ENCODE data around the gene ANKRD28.
A peak's percentile ranks its signal among the peaks of the same experiment; 100 is the strongest.
"Not testable (repeated sequence)": the region's sequence is repeated elsewhere in the genome, so short reads cannot be mapped to it uniquely, and the experiment has no call there.

Gene ANKRD28

GRCh38 chr3:15797642-15798303 is at the start of gene ANKRD28:
ANKRD28 (minus strand) TSS chr3:15797979; CDS start chr3:15796521, 1,458 bp downstream.
- DNase-seq, result peak; percentile 92

DNA sequence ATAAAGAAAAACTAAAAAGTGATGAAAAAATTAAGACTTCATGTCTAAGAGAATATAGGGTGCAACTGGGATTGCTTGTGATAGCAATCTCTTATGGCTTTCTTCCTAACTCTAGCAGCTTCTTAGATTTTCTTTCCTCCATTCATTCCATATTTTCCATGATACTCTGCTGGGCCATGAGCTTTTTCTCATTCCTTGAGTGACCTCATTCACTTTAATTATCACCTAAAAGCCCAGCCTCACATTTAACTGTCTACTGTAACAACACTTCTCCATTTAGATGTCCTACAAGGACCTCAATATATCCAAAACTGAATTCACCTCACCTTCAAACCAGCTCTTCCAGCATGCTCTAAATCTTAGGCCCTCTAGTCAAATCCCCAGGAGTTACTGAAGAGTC is 49.5 kb upstream of the ANKRD28 start:
- DNase-seq, result no peak

- DNase-seq, result no peak
Measured at GRCh38 chr3:15846606-15847005, 48.8 kb upstream of the ANKRD28 start.

DNA sequence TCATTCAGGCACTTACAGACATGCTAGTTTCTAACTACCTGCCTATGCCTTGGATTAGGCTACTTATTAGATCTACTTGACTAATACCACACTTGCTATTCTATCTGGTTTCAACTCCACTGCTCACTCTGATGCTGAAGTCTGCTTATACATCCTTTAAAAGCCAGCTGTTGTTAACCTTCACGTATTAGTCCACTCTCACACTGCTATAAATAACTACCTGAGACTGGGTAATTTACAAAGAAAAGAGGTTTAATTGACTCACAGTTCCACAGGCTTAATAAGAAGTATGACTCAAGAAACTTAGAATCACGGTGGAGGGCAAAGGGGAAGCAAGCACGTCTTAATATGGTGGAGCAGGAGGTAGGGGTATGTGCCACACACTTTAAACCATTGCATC is 47.7 kb upstream of the ANKRD28 start:
- DNase-seq, result no peak

DNA sequence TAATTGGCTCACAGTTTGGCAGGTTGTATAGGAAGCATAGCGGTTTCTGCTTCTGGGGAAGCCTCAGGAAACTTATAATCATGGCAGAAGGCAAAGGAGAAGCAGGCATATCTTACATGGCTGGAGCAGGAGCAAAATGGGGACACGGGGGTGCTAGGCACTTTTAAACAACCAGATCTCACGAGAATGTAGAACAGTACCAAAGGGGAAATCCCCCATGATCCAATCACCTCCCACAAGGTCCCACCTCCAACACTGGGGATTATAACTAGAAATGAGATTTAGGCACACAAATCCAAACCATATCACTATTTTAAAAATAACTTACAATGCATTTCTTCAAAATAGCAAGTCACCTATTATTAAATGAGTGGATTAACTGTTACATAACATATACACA is 47.1 kb upstream of the ANKRD28 start:
- DNase-seq, result no peak

DNA sequence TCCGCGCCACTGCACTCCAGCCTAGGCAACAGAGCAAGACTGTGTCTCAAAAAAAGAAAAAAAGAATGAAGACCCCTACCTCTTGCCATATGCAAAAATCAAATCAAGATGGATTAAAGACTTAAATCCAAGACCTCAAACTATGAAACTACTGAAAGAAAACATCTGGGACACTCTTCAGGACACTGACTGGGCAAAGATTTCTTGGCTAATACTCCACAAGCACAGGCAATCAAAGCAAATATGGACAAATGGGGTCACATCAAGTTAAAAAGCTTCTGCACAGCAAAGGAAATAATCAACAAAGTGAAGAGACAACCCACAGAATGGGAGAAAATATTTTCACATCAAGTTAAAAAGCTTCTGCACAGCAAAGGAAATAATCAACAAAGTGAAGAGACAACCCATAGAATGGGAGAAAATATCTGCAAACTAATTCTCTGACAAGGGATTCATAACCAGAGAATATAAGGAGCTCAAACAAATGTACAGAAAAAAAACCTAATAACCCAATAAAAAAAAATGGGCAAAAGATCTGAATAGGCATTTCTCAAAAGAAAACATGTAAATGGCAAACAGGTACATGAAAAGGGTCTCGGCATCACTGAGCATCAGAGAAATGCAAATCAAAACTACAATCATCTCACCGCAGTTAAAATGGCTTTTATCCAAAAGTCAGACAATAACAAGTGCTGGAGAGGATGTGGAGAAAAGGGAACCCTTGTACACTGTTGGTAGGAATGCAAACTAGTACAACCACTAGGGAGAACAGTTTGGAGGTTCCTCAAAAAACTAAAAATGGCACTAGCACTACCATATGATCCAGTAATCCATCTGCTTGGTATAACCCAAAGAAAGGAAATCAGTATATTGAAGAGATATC is 43.6 kb upstream of the ANKRD28 start:
- DNase-seq, result not testable (repeated sequence)

DNA sequence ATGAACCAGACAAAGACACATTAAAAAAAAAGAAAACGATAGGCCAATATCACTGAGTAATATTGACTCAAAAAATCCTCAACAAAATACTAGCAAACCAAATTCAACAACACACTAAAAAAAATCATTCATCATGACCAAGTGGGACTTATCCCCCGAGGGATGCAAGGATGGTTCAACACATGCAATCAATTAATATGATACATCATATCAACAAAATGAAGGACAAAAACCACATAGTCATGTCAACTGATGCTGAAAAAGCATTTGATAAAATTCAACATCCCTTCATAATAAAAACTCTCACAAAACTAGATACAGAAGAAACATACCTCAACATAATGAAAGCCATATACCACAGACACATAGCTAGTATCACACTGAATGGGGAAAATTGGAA is 41.8 kb upstream of the ANKRD28 start:
- DNase-seq, result no peak

DNA sequence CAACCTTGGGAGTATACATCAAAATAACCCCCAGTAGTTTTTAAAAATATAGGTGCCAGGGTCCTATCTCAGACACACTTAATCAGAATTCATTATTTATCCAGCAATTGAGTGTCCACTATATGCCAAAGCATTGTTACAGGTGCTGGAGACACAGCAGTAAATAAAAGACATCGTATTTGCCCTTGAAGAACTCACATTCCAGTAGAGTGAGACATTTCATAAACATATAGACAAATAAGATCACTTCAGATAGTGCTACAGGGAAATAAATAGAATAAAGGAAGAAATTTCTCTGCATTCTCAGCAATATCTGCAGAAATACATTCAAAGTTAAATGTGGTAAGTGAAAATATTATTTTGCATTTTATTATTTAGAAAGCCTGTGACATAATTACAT is 34.1 kb upstream of the ANKRD28 start:
- DNase-seq, result no peak

DNA sequence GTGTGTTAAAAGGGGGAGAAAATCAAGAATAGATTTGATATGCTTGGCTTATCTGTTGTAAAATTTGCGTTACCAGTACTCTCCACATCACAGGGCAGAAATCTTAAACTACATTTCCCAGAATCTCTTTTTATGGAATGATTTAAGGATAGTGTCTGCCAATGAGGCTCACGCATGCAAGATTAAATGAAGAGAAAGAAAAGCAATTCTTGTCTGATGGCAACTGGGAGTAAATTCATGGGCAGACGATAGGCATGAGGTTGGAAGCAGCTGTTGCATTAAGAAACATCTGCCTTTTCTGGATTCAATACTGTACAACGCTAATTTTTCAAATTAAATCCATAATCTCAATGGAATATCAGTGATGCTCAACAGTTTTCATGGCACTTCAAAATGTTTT is 27.2 kb upstream of the ANKRD28 start:
- no peak for DNase-seq

GRCh38 chr3:15823092-15823491 is 25.3 kb upstream of the ANKRD28 start:
- no peak for DNase-seq

- no peak for DNase-seq
Measured at GRCh38 chr3:15822281-15822680, 24.5 kb upstream of the ANKRD28 start.

DNA sequence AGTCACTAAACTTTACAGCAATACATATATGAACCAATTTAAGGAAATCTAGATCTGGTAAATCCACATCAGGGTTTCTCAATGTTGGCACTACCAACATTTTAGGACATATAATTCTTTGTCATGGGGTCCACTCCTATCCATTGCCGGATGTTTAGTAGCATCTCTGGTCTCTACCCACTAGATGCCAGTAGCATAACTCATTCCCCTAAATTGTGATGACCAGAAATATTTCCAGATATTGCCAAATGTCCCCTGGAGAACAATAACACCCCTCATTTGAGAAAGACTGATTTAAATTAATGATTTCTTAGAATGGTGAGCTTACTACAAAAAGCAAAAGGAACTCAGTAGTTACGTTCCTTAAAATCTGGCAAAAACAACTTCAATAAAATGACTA is 23.1 kb upstream of the ANKRD28 start:
- DNase-seq, result no peak

DNA sequence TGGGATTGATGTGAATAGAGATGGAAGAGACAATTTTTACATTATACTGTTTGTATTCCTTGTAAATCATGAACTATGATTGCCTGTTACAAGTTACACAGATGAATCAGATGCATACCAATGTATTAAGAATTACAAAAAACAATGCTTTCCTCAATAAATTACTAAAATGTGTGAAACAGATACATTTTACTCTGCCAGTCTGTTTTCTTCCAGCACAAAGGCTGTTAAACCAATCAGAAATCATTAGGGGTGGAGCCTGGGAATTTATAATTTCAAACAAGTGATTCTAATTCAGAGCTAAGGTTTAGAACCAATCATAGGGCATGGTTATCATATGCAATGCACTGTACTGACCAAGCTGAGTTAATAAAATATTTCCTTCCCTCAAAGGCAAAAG is 21.8 kb upstream of the ANKRD28 start:
- DNase-seq, result no peak

GRCh38 chr3:15819043-15819442 is 21.3 kb upstream of the ANKRD28 start:
- no peak for DNase-seq

GRCh38 chr3:15815696-15816095 is 17.9 kb upstream of the ANKRD28 start:
- peak; percentile 85 for DNase-seq

DNA sequence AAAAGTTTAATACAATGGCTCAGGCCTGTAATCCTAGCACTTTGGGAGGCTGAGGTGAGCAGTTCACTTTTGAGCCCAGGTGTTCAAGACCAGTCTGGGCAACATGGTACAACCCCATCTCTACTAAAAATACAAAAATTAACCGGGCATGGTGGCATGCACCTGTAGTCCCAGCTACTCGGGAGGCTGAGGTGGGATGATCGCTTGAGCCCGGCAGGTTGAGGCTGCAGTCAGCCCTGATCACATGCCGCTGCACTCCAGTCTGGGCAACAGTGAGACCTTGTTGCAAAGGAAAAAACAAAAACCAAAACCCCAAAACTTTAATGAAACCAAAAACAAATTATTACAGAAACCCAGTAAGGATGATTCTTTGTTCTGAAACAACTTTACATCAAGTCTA is 15.3 kb upstream of the ANKRD28 start:
- DNase-seq, result not testable (repeated sequence)

DNA sequence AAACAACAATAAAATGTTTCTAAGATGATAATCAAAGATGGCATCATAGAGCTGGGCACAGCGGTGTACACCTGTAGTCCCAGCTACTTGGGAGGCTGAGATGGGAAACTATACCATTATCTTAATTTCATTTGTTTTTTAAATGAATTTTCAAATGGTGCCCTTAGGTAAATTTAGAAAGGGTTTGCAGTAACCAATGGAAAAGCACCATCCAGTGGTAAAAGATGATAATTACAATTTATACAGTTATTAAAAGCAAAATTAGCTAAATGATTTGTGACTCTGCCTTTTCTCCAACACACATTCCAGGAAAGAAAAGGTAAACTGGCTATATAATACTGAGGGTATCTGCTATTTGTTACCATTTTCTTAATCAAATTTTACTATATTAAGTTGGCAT is 14.4 kb upstream of the ANKRD28 start:
- peak; percentile 77 for DNase-seq

DNA sequence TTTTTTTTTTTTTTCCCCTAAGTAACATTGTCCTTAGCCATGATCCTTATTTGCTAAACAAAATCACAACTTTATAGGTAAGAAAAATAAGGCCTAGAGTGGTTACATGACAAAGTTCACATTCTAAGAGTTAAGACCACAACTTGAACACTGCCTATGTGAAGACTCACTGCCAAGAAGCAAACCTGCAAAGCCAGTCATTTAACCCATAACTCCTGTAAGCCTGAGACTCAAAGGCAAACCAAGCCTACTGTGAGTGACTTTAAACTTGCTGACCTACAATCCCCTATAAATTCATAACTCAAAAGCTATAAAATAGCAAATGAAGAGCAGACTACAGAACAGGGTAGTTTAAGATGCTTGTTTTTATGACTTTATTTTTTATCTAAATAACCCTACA is 12.9 kb upstream of the ANKRD28 start:
- DNase-seq, result no peak

- no peak for DNase-seq
Measured at GRCh38 chr3:15809313-15809712, 11.5 kb upstream of the ANKRD28 start.

- DNase-seq, result no peak
Measured at GRCh38 chr3:15808679-15809310, 11.0 kb upstream of the ANKRD28 start.

GRCh38 chr3:15805756-15806266 is 8.0 kb upstream of the ANKRD28 start:
- DNase-seq, result peak; percentile 80

DNA sequence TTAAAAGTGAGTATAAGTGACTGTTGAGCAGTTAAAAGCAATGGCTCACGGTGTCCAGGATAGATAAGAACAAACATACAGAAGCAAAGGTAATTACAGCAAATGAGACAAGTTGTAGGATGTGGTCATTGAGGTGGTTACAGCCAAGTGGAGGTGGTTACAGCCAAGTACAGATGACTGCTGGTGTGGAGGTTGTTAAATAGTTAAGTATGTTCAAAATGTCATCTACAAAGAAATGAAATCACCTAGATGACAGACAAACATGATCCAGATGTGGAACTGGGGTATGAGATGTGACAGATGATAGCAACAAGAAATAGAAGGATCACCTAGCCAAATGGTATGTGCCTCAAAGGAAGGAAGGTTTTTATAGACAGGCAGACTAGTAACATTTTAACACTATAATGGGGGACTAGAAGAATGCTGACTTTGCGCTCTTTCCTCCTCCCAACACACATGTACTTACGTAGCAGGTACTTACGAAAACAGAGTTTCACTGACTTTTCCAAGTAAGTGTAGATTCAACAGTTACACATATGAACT is 6.8 kb upstream of the ANKRD28 start:
- DNase-seq, result peak; percentile 72

DNA sequence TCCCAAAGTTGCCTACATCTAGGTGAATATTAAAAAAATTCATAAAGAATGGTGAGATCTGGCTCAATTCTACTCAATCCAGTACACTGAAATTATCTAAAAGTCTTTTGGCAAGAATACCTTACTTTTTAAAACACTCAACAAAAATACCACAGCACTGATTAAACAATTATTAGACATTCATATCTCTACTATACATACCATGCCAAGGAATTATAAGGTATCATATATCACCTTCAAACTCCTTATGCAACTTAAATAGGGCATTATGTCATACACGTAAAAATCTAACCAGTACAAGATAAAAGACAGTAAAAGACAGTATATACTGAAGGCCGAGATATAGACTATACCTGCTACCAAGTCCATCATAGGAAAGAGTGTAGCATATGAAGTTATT is 6.1 kb upstream of the ANKRD28 start:
- no peak for DNase-seq

All from hematopoietic multipotent progenitor cell treated with erythropoietin and hydrocortisone succinate and interleukin-3 and kit ligand, for 4 days (in vitro differentiated cells).